ENCODE results near the gene SLC35F1.

DNA sequence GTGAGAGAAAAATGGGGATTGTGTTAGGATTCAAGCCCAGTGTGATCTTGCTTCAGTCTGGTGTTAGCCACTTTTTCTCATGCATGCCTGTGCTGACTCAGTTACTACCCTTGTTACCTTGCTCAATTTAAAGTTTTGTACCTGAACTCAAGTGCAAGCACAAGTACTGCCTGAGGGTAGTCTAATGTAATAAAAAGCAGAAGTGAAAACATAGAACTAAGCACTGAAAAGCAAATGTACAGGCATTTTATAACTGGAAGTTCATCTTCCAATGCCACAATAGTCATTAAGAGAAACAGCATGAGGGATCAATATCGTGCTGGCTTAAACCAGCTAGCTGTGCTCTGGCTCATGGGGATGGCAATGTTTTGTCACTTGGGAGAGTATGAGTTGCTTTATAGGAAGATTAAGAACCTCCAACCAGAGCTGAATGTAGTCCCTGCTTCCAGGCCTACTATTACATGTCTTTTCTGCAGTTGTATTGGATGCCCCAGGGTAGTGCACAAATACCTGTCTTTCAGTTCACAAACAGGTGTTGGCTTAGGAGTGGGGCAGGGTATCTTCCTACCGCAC lies 48.7 kb downstream of the SLC35F1 start:
- TF ChIP-seq POLR2A (IDR thresholded peaks at IDR 0.05) (no peak), POLR2AphosphoS5 (IDR thresholded peaks at IDR 0.05) (no peak)
- TF ChIP-seq, protein P1, sequence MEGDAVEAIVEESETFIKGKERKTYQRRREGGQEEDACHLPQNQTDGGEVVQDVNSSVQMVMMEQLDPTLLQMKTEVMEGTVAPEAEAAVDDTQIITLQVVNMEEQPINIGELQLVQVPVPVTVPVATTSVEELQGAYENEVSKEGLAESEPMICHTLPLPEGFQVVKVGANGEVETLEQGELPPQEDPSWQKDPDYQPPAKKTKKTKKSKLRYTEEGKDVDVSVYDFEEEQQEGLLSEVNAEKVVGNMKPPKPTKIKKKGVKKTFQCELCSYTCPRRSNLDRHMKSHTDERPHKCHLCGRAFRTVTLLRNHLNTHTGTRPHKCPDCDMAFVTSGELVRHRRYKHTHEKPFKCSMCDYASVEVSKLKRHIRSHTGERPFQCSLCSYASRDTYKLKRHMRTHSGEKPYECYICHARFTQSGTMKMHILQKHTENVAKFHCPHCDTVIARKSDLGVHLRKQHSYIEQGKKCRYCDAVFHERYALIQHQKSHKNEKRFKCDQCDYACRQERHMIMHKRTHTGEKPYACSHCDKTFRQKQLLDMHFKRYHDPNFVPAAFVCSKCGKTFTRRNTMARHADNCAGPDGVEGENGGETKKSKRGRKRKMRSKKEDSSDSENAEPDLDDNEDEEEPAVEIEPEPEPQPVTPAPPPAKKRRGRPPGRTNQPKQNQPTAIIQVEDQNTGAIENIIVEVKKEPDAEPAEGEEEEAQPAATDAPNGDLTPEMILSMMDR (IDR thresholded peaks at IDR 0.05), result no peak

All from upper lobe of left lung (tissue), 4 donors.